A549 (cell line): ENCODE results near the gene ATG5.

Experiments
- CTCF ChIP-seq: fragments of >200 bp; sonication (Bioruptor Twin); formaldehyde crosslinking; IDR thresholded peaks from 3 replicates; pipeline ENCODE4 v1.5.1; 2016
- HOXA7 ChIP-seq: fragments of 250-450 bp; sonication (Bioruptor Pico); IDR thresholded peaks from 2 replicates; pipeline ENCODE4 v1.5.0; 2020; ENCODE audit warnings: mild to moderate bottlenecking, moderate library complexity

GRCh38 chr6:106254636-106255035, 70.9 kb downstream of the ATG5 start:
- no peak for TF ChIP-seq CTCF
- TF ChIP-seq HOXA7: no peak
